ENCODE results near the gene HMGXB4. TPM values are rescaled to one million over a fixed set of nuclear protein-coding genes. Genes with fewer than 3 reads are reported as not detected.

Gene HMGXB4
- total and polyA plus RNA-seq, 9 of the 15 experiments (the other 6 are each of a cell fraction or from before 2014, with no cell fraction given) = 9.9 to 31.4 (median 24.8) TPM

DNA sequence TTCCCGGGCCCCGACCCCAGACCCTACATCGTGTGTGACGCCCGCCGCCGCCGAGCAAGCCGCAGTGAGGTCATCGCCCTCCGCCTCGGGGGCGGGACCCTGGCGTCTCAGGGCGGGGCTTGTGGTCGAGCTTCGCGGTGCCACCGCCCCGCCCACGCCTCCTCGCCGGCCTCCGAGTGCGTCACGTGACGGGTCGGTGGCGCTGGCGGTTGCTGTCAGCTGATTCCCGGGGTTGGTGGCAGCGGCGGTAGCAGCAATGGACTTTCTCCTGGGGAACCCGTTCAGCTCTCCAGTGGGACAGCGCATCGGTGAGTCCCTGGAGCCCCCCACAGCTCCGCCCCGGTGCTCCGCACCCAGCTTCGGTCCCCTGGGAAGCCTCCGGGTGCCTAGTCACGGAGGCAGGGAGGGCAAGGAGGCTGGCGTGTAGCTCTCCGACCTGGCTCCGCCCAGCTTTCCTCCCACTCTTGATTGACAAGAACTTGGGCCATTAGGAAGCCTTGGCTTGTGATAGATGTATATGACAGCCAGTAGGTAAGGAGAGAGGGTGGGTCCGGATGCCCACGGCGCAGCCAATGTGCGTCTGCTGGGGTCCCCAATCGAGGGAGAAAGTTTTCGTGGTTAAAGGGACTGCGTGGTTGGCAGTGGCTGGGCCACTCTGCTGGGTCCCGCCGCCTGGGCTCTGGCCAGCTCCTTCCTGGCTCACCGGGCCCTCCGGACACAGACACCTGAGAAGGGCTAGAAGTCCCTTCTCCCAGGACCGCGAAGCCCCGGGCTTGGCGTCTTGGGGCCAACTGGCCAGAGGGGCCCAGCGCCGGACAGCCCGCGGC, 42.6 kb downstream of the HMGXB4 start, which contains the start of gene TOM1 (continued):
- TF ChIP-seq U2AF2 (optimal IDR thresholded peaks at IDR 0.05; ENCODE audit: low read depth, low read length) (no peak), MBD2 (IDR thresholded peaks at IDR 0.05; ENCODE audit: borderline replicate concordance, low read depth) (peak; percentile 98), CREB1 (IDR thresholded peaks at IDR 0.05) (peak; percentile 73), CREB1 (CRISPR knock-in tag; IDR thresholded peaks at IDR 0.05) (peak; percentile 83), TOE1 (IDR thresholded peaks at IDR 0.05; ENCODE audit: borderline replicate concordance) (peak; percentile 99), TOE1 (CRISPR knock-in tag; IDR thresholded peaks at IDR 0.05; ENCODE audit: borderline replicate concordance, low read depth) (no peak), NCOR1 (IDR thresholded peaks at IDR 0.05) (no peak), RHOXF2B (CRISPR knock-in tag; conservative IDR thresholded peaks at IDR 0.05) (no peak), EGR1 (conservative IDR thresholded peaks at IDR 0.05) (peak; percentile 96), SMARCA5 (IDR thresholded peaks at IDR 0.05) (no peak), CBFB (CRISPR knock-in tag; IDR thresholded peaks at IDR 0.05) (peak; percentile 59; the same call in 1 of the 2 replicates), ZNF224 (CRISPR knock-in tag; IDR thresholded peaks at IDR 0.05) (no peak), MAZ (CRISPR knock-in tag; conservative IDR thresholded peaks at IDR 0.05 in 1 of 2, IDR thresholded peaks at IDR 0.05 in 1 of 2) (peak in 1 of 2 experiments; percentile 68; a peak in 3 of 4 replicates), ZNF316 (IDR thresholded peaks at IDR 0.05) (no peak), SAP30 (IDR thresholded peaks at IDR 0.05; ENCODE audit: borderline replicate concordance, insufficient read depth, low read depth, low read length, poor library complexity, severe bottlenecking) (peak; percentile 86), SMAD4 (CRISPR knock-in tag; conservative IDR thresholded peaks at IDR 0.05) (peak; percentile 59), FOXK1 (CRISPR knock-in tag; IDR thresholded peaks at IDR 0.05; ENCODE audit: borderline replicate concordance) (no peak), ETV5 (CRISPR knock-in tag; IDR thresholded peaks at IDR 0.05; ENCODE audit: low read depth) (no peak), ETV1 (tag; conservative IDR thresholded peaks at IDR 0.05; ENCODE audit: low read depth) (peak; percentile 78; the same call in 1 of the 2 replicates), NFRKB (IDR thresholded peaks at IDR 0.05; ENCODE audit: low read depth) (no peak), ZZZ3 (IDR thresholded peaks at IDR 0.05) (no peak)
- TF ChIP-seq, protein P1, sequence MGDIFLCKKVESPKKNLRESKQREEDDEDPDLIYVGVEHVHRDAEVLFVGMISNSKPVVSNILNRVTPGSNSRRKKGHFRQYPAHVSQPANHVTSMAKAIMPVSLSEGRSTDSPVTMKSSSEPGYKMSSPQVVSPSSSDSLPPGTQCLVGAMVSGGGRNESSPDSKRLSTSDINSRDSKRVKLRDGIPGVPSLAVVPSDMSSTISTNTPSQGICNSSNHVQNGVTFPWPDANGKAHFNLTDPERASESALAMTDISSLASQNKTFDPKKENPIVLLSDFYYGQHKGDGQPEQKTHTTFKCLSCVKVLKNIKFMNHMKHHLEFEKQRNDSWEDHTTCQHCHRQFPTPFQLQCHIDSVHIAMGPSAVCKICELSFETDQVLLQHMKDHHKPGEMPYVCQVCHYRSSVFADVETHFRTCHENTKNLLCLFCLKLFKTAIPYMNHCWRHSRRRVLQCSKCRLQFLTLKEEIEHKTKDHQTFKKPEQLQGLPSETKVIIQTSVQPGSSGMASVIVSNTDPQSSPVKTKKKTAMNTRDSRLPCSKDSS (IDR thresholded peaks at IDR 0.05; ENCODE audit: low read depth, partially characterized antibody) = no peak
- TF ChIP-seq, protein P2, sequence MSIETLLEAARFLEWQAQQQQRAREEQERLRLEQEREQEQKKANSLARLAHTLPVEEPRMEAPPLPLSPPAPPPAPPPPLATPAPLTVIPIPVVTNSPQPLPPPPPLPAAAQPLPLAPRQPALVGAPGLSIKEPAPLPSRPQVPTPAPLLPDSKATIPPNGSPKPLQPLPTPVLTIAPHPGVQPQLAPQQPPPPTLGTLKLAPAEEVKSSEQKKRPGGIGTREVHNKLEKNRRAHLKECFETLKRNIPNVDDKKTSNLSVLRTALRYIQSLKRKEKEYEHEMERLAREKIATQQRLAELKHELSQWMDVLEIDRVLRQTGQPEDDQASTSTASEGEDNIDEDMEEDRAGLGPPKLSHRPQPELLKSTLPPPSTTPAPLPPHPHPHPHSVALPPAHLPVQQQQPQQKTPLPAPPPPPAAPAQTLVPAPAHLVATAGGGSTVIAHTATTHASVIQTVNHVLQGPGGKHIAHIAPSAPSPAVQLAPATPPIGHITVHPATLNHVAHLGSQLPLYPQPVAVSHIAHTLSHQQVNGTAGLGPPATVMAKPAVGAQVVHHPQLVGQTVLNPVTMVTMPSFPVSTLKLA (conservative IDR thresholded peaks at IDR 0.05) = peak; percentile 89 to 95
